H1 (cell line): ENCODE results near the gene CDK4. TPM values are rescaled to one million over a fixed set of nuclear protein-coding genes. Genes with fewer than 3 reads are reported as not detected.

ENCODE experiments used
- CTCF ChIA-PET: fragments of 300-600 bp; sonication (Branson Sonifier 250); formaldehyde crosslinking; loops from one replicate; lab custom pipeline; 2021; ENCODE audit not compliant: partially characterized antibody; lab: Charles Lee
- POLR2A ChIA-PET: fragments of 300-600 bp; sonication (Branson Sonifier 250); formaldehyde crosslinking; loops from one replicate; lab custom pipeline; 2021; ENCODE audit warnings: inconsistent platforms; ENCODE audit not compliant: partially characterized antibody; lab: Charles Lee
- DNase-seq, 2 experiments: peaks; one replicate each; pipeline versions ENCODE4 v3.0.0 to v3.0.0-alpha.2; 2010 to 2022; ENCODE audit warnings: low spot score in 2 of 2, low read depth in 1 of 2, mixed read lengths in 1 of 2
- FAIRE-seq: peaks from 2 replicates; lab custom pipeline; 2011; peaks lifted over from hg19 to GRCh38; lab: Jason Lieb, UNC
- H2AFZ ChIP-seq: 2 replicates; pipeline ENCODE4 v1.8.1; 2012; ENCODE audit warnings: low read length, inconsistent platforms
- H2AK5ac ChIP-seq: 2 replicates; pipeline ENCODE4 v1.6.1; 2013; ENCODE audit warnings: low read depth, low read length
- H2BK120ac ChIP-seq: replicated peaks from 2 replicates; pipeline ENCODE3; 2013; ENCODE audit warnings: low read depth, low read length, inconsistent platforms
- H2BK12ac ChIP-seq: 2 replicates; pipeline ENCODE4 v1.6.1; 2013; ENCODE audit warnings: low read depth, low read length
- H2BK15ac ChIP-seq: 2 replicates; pipeline ENCODE4 v1.6.1; 2013; ENCODE audit warnings: low read length
- H2BK20ac ChIP-seq: 2 replicates; pipeline ENCODE4 v1.6.1; 2013; ENCODE audit warnings: low read length
- H2BK5ac ChIP-seq: 2 replicates; pipeline ENCODE4 v1.6.1; 2013; ENCODE audit warnings: low read depth, low read length
- H3K14ac ChIP-seq: 2 replicates; pipeline ENCODE4 v1.6.1; 2013; ENCODE audit warnings: inconsistent platforms; ENCODE audit not compliant: insufficient read length
- H3K18ac ChIP-seq: 2 replicates; pipeline ENCODE4 v1.6.1; 2013; ENCODE audit warnings: low read length; ENCODE audit errors: extremely low read depth
- H3K23ac ChIP-seq: 2 replicates; pipeline ENCODE4 v1.6.1; 2013; ENCODE audit warnings: inconsistent platforms; ENCODE audit not compliant: insufficient read length
- H3K23me2 ChIP-seq: 2 replicates; pipeline ENCODE4 v1.6.1; 2013; ENCODE audit warnings: low read depth, low read length
- H3K27ac ChIP-seq: 2 replicates; pipeline ENCODE4 v1.6.1; 2011; ENCODE audit warnings: low read depth, low read length, inconsistent platforms
- H3K27me3 ChIP-seq, 4 experiments: replicated peaks in 1 of 4; 1 replicate in 1 of 4; 2 replicates in 3 of 4; pipeline versions ENCODE4 v1.6.1 to v1.8.1; 2011 to 2013; ENCODE audit warnings: low read length in 3 of 4, mild to moderate bottlenecking in 3 of 4, inconsistent platforms in 2 of 4, mixed read lengths in 2 of 4, moderate library complexity in 1 of 4; ENCODE audit not compliant: control insufficient read depth in 3 of 4, insufficient read depth in 3 of 4; ENCODE audit errors: extremely low read depth in 1 of 4
- H3K36me3 ChIP-seq, 4 experiments: 2 replicates each; pipeline versions ENCODE4 v1.6.1 to v1.8.1; 2011 to 2013; ENCODE audit warnings: mild to moderate bottlenecking in 4 of 4, low read length in 3 of 4, moderate library complexity in 2 of 4, control low read depth in 1 of 4, inconsistent platforms in 1 of 4; ENCODE audit not compliant: insufficient read depth in 4 of 4, control insufficient read depth in 2 of 4
- H3K4ac ChIP-seq: replicated peaks from 2 replicates; pipeline ENCODE3; 2013; ENCODE audit warnings: low read length, low read depth, mixed read lengths, inconsistent platforms; ENCODE audit not compliant: insufficient read length
- H3K4me1 ChIP-seq, 4 experiments: replicated peaks in 1 of 4; 1 replicate in 1 of 4; 2 replicates in 3 of 4; pipeline versions ENCODE4 v1.6.1 to v1.8.1; 2011 to 2013; ENCODE audit warnings: low read length in 3 of 4, inconsistent platforms in 2 of 4, mixed read lengths in 1 of 4; ENCODE audit not compliant: insufficient read depth in 4 of 4, control insufficient read depth in 3 of 4
- H3K4me2 ChIP-seq, 2 experiments: 2 replicates each; pipeline versions ENCODE4 v1.6.1 to v1.8.1; 2011 to 2013; ENCODE audit warnings: low read depth in 2 of 2, low read length in 2 of 2, control low read depth in 1 of 2, inconsistent platforms in 1 of 2, mild to moderate bottlenecking in 1 of 2; ENCODE audit not compliant: insufficient read depth in 1 of 2
- H3K4me3 ChIP-seq, 4 experiments: fragments of 200-600, 300-600 bp in 1 of 4; sonication (generic), shearing (Covaris generic), sonication (Bioruptor Twin) in 1 of 4; 2 replicates each; pipeline versions ENCODE4 v1.5.1 to v1.8.1; 2011 to 2016; ENCODE audit warnings: low read length in 4 of 4, low read depth in 3 of 4, control low read depth in 2 of 4, inconsistent platforms in 2 of 4, mild to moderate bottlenecking in 2 of 4, mixed read lengths in 1 of 4, moderate library complexity in 1 of 4; ENCODE audit not compliant: insufficient read depth in 2 of 4; ENCODE audit errors: extremely low read depth in 1 of 4
- H3K56ac ChIP-seq: replicated peaks from 2 replicates; pipeline ENCODE3; 2013; ENCODE audit warnings: low read depth, mild to moderate bottlenecking, mixed read lengths, low read length, inconsistent platforms; ENCODE audit not compliant: insufficient read length
- H3K79me1 ChIP-seq: 2 replicates; pipeline ENCODE4 v1.6.1; 2013; ENCODE audit warnings: low read depth, low read length, control low read depth
- H3K79me2 ChIP-seq, 2 experiments: 2 replicates each; pipeline versions ENCODE4 v1.6.1 to v1.8.1; 2012 to 2013; ENCODE audit warnings: low read length in 2 of 2, mild to moderate bottlenecking in 2 of 2, inconsistent platforms in 1 of 2; ENCODE audit not compliant: insufficient read depth in 2 of 2, control insufficient read depth in 1 of 2
- H3K9ac ChIP-seq, 4 experiments: replicated peaks in 1 of 4; 1 replicate in 1 of 4; 2 replicates in 3 of 4; pipeline versions ENCODE4 v1.6.1 to v1.8.1; 2011 to 2013; ENCODE audit warnings: low read depth in 3 of 4, low read length in 3 of 4, control low read depth in 2 of 4, mild to moderate bottlenecking in 2 of 4, moderate library complexity in 2 of 4, inconsistent platforms in 1 of 4; ENCODE audit errors: extremely low read depth in 1 of 4
- H3K9me3 ChIP-seq, 2 experiments: 2 replicates each; pipeline versions ENCODE4 v1.6.1 to v1.8.1; 2012 to 2013; ENCODE audit warnings: mild to moderate bottlenecking in 2 of 2, moderate library complexity in 2 of 2, control low read depth in 1 of 2, inconsistent platforms in 1 of 2, low read depth in 1 of 2, low read length in 1 of 2, mixed read lengths in 1 of 2; ENCODE audit not compliant: insufficient read depth in 2 of 2
- H4K20me1 ChIP-seq, 2 experiments: replicated peaks in 1 of 2; 2 replicates each; pipeline versions ENCODE3 to v1.8.1; 2011 to 2013; ENCODE audit warnings: inconsistent platforms in 2 of 2, low read length in 2 of 2, mild to moderate bottlenecking in 1 of 2; ENCODE audit not compliant: insufficient read depth in 2 of 2, control insufficient read depth in 1 of 2
- H4K5ac ChIP-seq: 2 replicates; pipeline ENCODE4 v1.6.1; 2013; ENCODE audit warnings: low read length, low read depth, mixed read lengths, inconsistent platforms; ENCODE audit not compliant: insufficient read length
- H4K8ac ChIP-seq: 2 replicates; pipeline ENCODE4 v1.8.0; 2013; ENCODE audit warnings: mild to moderate bottlenecking, moderate library complexity, low read length, inconsistent platforms; ENCODE audit not compliant: insufficient read depth; ENCODE audit errors: extremely low read depth
- H4K91ac ChIP-seq: replicated peaks from 2 replicates; pipeline ENCODE3; 2013; ENCODE audit warnings: low read length, mixed read lengths, inconsistent platforms; ENCODE audit not compliant: insufficient read length
- POLR2A ChIP-seq, 2 experiments: IDR thresholded peaks; 1 replicate in 1 of 2; 2 replicates in 1 of 2; pipeline ENCODE4 v1.6.1; 2011; ENCODE audit warnings: low read depth in 2 of 2, low read length in 2 of 2, mild to moderate bottlenecking in 2 of 2; ENCODE audit errors: control extremely low read depth in 1 of 2
- SP1 ChIP-seq: IDR thresholded peaks from 2 replicates; pipeline ENCODE4 v1.6.1; 2011; ENCODE audit warnings: low read depth, low read length
- SP2 ChIP-seq: IDR thresholded peaks from 2 replicates; pipeline ENCODE4 v1.6.1; 2012; ENCODE audit warnings: mild to moderate bottlenecking, low read length, inconsistent platforms
- TEAD4 ChIP-seq: IDR thresholded peaks from 2 replicates; pipeline ENCODE4 v1.6.1; 2012; ENCODE audit warnings: low read depth, low read length, inconsistent platforms, mixed read lengths
- polyA plus RNA-seq, 7 experiments: library from polyadenylated mRNA; depleted of rRNA in 3 of 7; stranded (reverse) in 5 of 7; unstranded in 2 of 7; fragments of >200 nt in 5 of 7; fragments of 200-250 nt in 2 of 7; gene quantifications; 1 replicate in 5 of 7; 2 replicates in 1 of 7; 4 replicates in 1 of 7; pipeline versions ENCODE4 v1.2.1 to v1.2.3, GENCODE V29; 2011 to 2013; ENCODE audit warnings: missing spikeins in 2 of 7, mixed read lengths in 2 of 7
- total RNA-seq: library from RNA; stranded (reverse); fragmentation: NEBNext Ultra II Directional; extraction: Animal tissue kit (Norgen Biotek cat#: 25700); gene quantifications from 2 replicates; pipeline ENCODE4 v1.2.1, GENCODE V29; 2021

CDK4 gene
- total and polyA plus RNA-seq, 2 of the 8 experiments (the other 6 are each of a cell fraction or from before 2014, with no cell fraction given) = 174 to 368 TPM

DNA sequence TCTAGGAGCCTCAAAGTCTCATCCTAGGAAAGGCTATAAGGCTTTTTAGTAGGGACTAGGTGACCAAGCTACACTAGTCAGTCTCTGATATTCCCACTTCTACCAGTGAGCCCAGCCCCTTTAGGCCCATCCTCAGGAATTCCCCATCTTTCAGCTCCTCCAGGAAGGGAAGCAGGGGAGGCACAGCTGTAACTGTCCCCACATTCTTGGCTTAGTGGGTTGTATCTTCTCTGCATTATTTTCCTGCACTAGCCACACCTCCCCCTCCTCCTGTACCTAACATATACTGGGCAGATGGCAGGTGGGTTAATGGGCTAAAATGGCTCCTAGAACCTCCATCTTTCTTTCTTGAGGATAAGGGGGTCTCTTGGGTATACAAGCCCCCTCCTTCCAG, 15.2 kb upstream of the CDK4 start:
- 0 out of 2 replicates have a peak overlapping the region, but pooled peaks have one; percentile 24 for H2BK5ac ChIP-seq
- peak overlapping the region; percentile 87 to 96 for H3K4me2 ChIP-seq
- H2BK20ac ChIP-seq = 0 out of 2 replicates have a peak overlapping the region, but pooled peaks have one; percentile 61
- H3K9ac ChIP-seq = no peak overlapping the region
- POLR2A ChIA-PET = interaction anchor here (0.6 to 5.3 kb wide), 15 partner anchors 8 to 78 kb away, joined by 3 to 35 read pairs (median 4); partner anchors contain the start of genes CDK4, TSFM and TSPAN31
- no peak overlapping the region for H3K4ac ChIP-seq
- H3K23ac ChIP-seq = no peak overlapping the region
- H4K91ac ChIP-seq = no peak overlapping the region
- no peak for TF ChIP-seq SP2
- peak in 1 of 2 experiments; percentile 5; a peak in 1 of 3 replicates for TF ChIP-seq POLR2A (IDR thresholded peaks at IDR 0.05; ENCODE audit: control extremely low read depth in 1 of 2, low read depth in 2 of 2, low read length in 2 of 2)
- peak; percentile 69 for TF ChIP-seq TEAD4
- TF ChIP-seq SP1 = peak; percentile 3; the same call in 1 of the 2 replicates
- peaks cover 22 to 39% (median 37%) of the 10 kb centered on the region in 4 experiments for H3K27me3 ChIP-seq
- H4K8ac ChIP-seq = no peak overlapping the region
- H2AK5ac ChIP-seq = no peak overlapping the region
- FAIRE-seq = no peak
- no peak overlapping the region for H2AFZ ChIP-seq
- H3K27ac ChIP-seq = no peak overlapping the region
- H2BK12ac ChIP-seq = no peak overlapping the region
- peak overlapping the region in 3 of 4 experiments; percentile 39 to 66 (median 65); a peak in 5 of 8 replicates for H3K4me3 ChIP-seq
- H3K23me2 ChIP-seq = peaks cover 28% of the 10 kb centered on the region
- peaks cover 13 to 25% (median 20%) of the 10 kb centered on the region in 4 experiments for H3K4me1 ChIP-seq
- H3K14ac ChIP-seq = no peak overlapping the region
- H3K9me3 ChIP-seq = no peaks in the 10 kb centered on the region
- no peak overlapping the region for H2BK15ac ChIP-seq
- no peak overlapping the region for H2BK120ac ChIP-seq
- CTCF ChIA-PET = interaction anchor here (0.6 to 3.9 kb wide), 13 partner anchors 8 to 1703 kb away, joined by 3 to 40 read pairs (median 5); partner anchors contain the start of gene TSFM
- 0 out of 4 replicates have a peak, but pooled peaks cover 0 to 7% of the 10 kb centered on the region in 2 experiments for H3K79me2 ChIP-seq
- DNase-seq = no peak
- no peaks in the 10 kb centered on the region; the same call in 1 of the 2 replicates for H3K79me1 ChIP-seq
- no peak overlapping the region for H3K18ac ChIP-seq
- peaks cover 11 to 17% (median 14%) of the 10 kb centered on the region in 4 experiments; a peak in 7 of 8 replicates for H3K36me3 ChIP-seq
- H4K20me1 ChIP-seq = peaks cover 0 to 4% of the 10 kb centered on the region in 2 experiments
- H3K56ac ChIP-seq = no peak overlapping the region
- H4K5ac ChIP-seq = no peak overlapping the region
